HG03575 (cell line): Measurements from ENCODE around the gene SCD5.

Experiments used
- ATAC-seq: cut with Tn5 transposase; IDR thresholded peaks from one replicate; pipeline ENCODE4 v1.9.1; 2021; ENCODE audit not compliant: unreplicated experiment, insufficient number of reproducible peaks, low FRiP score; ENCODE audit errors: extremely low read depth

SCD5 gene

DNA sequence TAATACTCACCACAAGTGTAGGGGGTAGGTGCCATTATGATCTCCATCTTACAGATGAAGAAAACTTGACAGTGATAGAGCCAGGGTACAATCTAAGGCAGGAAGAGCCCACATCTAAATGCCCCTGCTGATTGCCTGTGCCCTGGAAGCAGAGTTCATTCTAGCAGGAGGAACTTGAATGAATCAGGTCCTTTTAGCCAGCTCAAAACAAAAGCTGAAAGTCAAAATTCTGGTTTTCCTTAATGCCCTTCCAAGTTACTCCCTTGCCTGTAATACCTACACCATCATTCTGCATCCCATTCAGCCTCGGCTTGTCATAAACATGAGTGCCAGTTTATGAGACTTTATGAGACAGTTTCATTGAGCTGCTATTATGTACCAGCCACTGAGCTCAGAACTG, 89.6 kb downstream of the SCD5 start:
- ATAC-seq, result no peak

GRCh38 chr4:82706349-82707000, 92.1 kb downstream of the SCD5 start:
- no peak for ATAC-seq

- no peak for ATAC-seq
Observed at GRCh38 chr4:82705928-82706300, 92.7 kb downstream of the SCD5 start.

DNA sequence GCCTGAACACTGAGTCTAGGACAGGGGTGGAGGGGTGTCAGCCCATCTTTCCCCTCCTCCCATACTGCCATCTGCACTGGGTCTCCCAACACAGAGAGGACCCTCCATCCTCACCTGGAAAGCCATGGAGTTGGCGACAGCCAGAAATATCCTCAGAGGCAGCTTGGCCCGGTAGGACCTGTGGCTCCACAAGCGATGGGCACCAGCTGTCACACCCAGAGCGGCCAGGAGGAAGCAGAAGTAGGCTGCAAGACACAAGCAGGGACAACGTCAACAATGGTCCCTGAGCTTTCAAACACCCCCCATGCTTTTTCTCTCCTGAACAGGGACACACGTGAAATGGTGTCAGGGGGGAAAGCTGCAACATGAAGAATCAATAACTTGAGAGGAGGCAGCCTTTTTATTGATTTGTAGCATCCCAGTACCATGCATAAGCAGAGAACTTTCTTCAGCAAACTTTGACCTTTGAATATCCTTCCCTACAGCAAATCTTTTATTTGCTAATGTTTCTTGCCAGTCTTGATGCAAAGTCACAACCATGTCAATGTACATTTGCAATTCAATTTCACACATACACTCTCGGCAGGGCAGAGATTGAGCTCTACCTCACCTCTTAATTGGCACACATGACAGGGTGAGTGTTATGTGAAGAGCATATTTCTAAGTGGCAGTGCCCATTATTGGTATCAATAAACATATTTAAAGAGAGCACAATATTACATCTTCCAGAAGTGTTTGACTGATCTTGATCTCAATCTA, 93.2 kb downstream of the SCD5 start:
- ATAC-seq, result no peak

GRCh38 chr4:82704156-82704555, 94.4 kb downstream of the SCD5 start:
- ATAC-seq, result no peak

DNA sequence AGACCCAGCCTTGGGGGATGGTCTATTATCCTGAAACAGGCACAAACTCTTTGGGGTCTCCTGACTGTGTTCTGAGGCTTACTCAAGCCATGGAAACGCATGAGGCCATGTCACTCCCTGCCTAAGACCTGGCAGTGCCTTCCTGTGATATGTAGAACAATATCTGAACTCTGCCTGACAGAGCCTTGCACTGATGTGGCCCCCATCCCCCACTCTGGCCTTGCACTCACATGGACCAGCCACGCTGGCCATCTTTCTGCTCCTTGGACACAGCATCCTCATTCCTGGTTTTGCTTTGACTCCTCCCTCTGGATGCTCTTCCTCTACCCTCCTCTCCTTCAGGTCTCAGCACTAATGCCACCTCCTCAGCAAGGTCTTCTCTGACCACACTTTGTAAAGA, 100.2 kb downstream of the SCD5 start:
- no peak for ATAC-seq

- ATAC-seq, result no peak
Observed at GRCh38 chr4:82697561-82697960, 101.0 kb downstream of the SCD5 start.

GRCh38 chr4:82696117-82696860, 102.3 kb downstream of the SCD5 start:
- ATAC-seq, result no peak

DNA sequence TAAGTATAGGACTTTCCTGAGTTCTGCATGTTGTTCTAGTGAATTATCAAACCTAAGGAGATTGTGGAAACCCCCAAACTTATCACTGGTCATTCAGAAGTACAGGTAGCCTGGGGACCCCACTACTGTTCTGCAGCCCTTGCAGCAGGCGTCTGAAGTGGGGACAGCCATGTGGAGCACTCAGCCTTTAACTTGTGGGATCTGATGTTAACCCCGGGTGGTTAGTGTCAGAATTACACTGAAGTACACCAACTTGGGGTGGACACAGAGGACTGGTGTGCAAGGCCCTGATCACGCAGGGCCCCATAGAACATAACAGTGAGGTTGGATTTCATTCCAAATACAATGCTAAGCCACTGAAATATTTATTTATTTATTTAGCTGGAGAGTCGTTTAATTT, 103.7 kb downstream of the SCD5 start:
- ATAC-seq, result no peak

DNA sequence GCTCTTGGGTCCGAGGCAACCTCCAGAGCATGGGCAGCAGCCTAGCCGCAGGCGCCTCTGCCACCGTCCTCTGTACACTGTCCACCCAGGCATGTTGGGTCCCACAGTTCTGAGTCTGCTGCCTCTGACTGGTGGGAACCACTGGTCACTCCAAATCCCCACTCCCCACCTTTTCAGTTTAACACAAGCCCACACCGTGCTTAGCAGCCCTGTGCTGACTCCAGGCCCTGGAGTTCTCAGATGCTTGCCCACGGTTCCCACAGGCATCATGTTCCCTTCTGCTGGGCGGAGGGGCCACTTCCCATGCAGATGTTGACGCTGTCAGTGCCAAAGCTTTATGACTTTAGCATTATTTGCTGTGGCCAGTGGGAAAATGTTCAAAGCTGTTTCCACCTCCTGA, 104.5 kb downstream of the SCD5 start:
- no peak for ATAC-seq

DNA sequence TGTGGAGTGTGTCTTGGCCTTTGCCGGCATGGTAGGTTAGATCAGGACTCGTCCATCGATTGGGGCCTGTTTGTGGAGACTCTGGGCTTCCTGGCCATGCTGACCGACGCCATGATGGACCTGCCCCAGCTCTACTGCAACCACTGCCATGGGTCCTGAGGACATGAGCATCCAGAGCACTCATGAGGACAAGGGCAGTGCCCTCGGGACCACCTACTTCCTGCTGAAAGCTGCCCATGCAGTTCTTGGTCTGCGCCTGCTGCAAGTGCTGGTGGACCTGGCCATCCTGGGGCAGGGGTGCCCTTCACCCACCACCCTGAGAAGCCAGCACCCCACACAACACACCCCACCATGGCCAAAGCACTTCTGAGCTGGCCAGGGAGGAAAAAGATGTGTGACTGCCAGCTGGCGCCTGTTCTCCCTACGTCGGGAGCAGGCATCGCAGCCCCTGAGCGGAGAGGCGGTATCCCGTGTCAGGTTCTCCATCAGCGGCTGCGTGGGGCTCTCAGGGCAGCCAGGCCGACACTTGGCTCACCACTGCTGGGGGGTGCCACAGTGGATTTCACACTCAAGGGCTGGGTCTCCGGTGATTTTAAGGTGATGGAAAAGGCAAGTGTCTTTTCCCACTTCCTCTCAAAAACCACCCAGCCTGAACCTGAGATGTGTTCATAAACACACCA, 106.4 kb downstream of the SCD5 start:
- no peak for ATAC-seq

- ATAC-seq, result no peak
Observed at GRCh38 chr4:82691431-82691830, 107.2 kb downstream of the SCD5 start.

GRCh38 chr4:82688091-82688795, 110.4 kb downstream of the SCD5 start:
- no peak for ATAC-seq

GRCh38 chr4:82687531-82687930, 111.1 kb downstream of the SCD5 start:
- no peak for ATAC-seq

DNA sequence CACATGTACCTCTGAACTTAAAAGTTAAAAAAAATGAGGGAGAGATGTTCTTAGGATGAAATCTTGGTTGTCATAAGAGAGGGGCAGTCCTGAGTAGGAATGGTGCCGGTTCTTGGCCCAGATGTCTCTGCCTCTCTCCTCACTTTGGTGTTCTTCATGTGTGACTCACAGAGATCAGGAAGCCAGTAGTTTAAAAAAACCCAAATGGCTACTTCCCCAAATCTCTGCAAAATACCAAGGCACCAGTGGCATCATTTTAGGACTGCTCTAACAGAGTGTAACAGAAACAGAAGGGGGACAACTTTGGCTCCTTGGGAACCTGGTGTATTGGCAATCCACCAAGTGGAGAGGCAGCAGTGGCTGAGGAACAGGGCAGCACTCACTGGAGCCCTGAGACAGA, 116.8 kb downstream of the SCD5 start:
- ATAC-seq, result no peak

GRCh38 chr4:82680834-82681233, 117.8 kb downstream of the SCD5 start:
- no peak for ATAC-seq

DNA sequence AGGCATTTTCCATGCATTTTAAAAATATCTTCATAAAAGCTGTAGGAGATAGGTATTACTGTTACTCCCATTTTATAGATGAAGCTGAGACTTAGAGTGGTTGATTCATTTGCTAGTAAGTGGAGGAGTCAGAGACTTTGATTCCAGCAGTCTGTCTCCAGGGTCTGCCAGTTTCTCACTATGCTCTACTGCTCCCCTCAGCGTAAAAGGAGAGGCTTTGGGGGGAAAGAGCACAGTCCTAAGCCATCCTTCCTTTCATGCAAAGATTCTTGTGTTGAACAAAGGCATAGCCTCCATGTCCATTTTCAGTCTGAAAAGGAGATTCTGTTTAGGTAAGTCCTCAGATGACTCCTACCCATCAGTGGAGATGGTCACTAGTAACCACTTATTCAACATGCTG, 119.1 kb downstream of the SCD5 start:
- no peak for ATAC-seq

DNA sequence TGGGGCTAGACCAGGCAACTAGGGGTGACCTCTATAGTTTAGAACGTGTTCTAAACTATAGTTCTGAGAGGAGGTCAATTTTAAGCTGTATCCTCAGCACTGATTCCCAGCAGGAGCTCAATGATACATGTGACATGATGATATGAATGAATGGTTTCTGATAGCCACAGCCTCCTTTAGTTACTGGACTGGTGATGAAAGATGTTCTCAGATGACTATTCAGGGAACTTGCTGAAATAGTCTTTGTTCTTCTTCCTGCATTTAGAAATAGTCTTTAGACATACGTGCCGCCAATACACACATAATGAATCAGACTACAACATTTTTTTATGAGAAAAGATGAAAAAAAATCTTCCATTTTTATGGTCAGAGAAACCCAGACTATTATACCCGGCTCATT, 120.5 kb downstream of the SCD5 start:
- ATAC-seq, result no peak

GRCh38 chr4:82677327-82677726, 121.3 kb downstream of the SCD5 start:
- no peak for ATAC-seq
